ENCODE measurements around the gene OR9A2.

The OR9A2 gene

DNA sequence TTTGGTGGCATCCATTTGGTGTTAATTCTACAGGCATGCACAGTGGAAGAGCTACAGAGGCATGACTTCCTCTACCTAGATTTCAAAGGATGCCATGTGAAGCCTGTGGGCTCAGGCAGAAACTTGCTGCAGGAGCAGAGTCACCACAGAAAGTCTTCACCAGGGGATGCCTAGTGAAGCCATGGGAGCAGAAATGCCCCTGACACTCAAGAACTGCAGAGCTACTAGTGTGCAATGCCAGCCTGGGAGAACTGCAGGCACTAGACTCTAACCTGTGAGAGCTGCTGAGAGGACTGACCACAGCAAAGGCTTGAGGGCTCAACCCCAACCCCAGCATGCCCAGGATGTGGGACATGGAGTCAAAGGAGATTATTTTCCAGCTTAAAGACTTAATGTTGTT lies 3.9 kb downstream of the OR9A2 start:
- no peaks in the 10 kb centered on the region for H3K9me3 ChIP-seq (ENCODE audit: control insufficient read depth, insufficient read depth, low read length)
- no peak overlapping the region for H3K27ac ChIP-seq (ENCODE audit: low read depth, low read length)
- no peak overlapping the region for H3K4me3 ChIP-seq (ENCODE audit: low read depth, low read length)
- no peaks in the 10 kb centered on the region for H3K36me3 ChIP-seq (ENCODE audit: control insufficient read depth, insufficient read depth, low read length)
- no peaks in the 10 kb centered on the region for H3K4me1 ChIP-seq (ENCODE audit: control insufficient read depth, insufficient read depth, low read length)
- H3K9ac ChIP-seq (ENCODE audit: low read depth, low read length): no peak overlapping the region
- no peaks in the 10 kb centered on the region for H3K27me3 ChIP-seq (ENCODE audit: control insufficient read depth, insufficient read depth, low read length)

DNA sequence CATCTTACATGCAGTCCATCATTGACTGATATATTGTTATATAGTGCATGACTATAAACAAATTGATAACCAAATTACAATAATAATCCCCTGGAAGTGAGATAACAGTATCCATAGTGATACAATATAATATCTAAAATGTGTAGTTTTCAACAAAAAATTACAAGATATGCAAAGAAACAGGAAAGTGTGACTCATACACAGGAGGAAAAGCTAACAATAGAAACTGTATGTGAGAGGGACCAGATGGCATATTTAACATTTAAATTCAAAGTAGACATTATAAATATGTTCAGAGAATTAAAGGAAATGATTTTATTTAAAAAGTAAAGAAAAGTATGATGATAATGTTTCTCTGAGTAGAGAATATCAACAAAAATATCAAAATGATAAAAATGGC lies 8.0 kb downstream of the OR9A2 start:
- Histone ChIP-seq H3K9me3 (ENCODE audit: control insufficient read depth, insufficient read depth, low read length) (no peaks in the 10 kb centered on the region), H3K36me3 (ENCODE audit: control insufficient read depth, insufficient read depth, low read length) (no peaks in the 10 kb centered on the region), H3K9ac (ENCODE audit: low read depth, low read length) (no peak overlapping the region), H3K27me3 (ENCODE audit: control insufficient read depth, insufficient read depth, low read length) (no peaks in the 10 kb centered on the region), H3K27ac (ENCODE audit: low read depth, low read length) (no peak overlapping the region), H3K4me3 (ENCODE audit: low read depth, low read length) (no peak overlapping the region), H3K4me1 (ENCODE audit: control insufficient read depth, insufficient read depth, low read length) (no peaks in the 10 kb centered on the region)

DNA sequence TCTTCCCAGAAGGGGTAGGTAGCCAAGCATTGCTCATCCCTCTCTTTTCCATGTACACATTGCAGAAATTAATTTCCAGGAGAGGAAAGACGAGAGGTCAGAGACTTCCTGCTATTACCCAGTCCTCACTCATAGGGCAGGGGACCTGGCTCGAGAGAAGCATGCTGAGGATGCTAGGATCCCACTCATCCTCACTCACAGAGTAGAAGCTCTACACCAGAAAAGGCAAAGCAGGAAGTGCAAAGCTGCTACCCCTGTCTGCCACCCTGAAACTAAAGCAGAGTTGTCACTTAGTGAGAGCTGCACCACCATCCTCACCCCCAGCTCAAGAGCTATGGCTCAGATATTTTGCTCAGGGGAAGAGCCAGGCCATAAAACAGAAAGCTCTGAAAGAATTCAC lies 9.9 kb downstream of the OR9A2 start:
- Histone ChIP-seq H3K9ac (ENCODE audit: low read depth, low read length) (no peak overlapping the region), H3K9me3 (ENCODE audit: control insufficient read depth, insufficient read depth, low read length) (no peaks in the 10 kb centered on the region), H3K4me3 (ENCODE audit: low read depth, low read length) (no peak overlapping the region), H3K27ac (ENCODE audit: low read depth, low read length) (no peak overlapping the region), H3K36me3 (ENCODE audit: control insufficient read depth, insufficient read depth, low read length) (no peaks in the 10 kb centered on the region), H3K27me3 (ENCODE audit: control insufficient read depth, insufficient read depth, low read length) (no peaks in the 10 kb centered on the region), H3K4me1 (ENCODE audit: control insufficient read depth, insufficient read depth, low read length) (no peaks in the 10 kb centered on the region)

DNA sequence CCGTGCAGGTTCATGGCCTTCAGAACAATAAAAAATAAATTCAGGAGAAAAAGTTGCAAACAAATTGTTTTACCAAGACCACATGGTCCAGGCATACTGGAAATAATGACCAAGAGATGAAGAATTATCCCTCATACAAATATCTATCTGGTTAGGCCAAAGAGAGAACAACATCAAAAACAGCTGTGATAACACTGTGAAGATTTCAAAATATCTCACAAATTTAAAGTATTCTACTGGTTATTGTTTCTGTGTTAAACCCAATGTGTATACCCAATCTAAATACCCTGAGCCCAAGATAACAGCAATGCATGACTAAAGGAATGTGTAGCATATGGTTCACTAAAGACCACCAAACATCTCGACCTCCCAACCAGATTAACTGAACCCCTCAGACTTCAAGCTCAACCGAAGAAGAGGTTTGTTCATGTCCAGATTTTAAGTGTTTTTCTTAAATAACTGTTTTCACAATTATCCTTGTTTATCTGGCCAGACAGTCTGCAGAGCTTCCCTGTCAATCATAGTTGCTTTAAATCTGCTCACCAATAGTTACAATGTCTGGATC lies 10.9 kb downstream of the OR9A2 start:
- no peaks in the 10 kb centered on the region for H3K4me1 ChIP-seq (ENCODE audit: control insufficient read depth, insufficient read depth, low read length)
- no peaks in the 10 kb centered on the region for H3K9me3 ChIP-seq (ENCODE audit: control insufficient read depth, insufficient read depth, low read length)
- H3K27ac ChIP-seq (ENCODE audit: low read depth, low read length): no peak overlapping the region
- H3K9ac ChIP-seq (ENCODE audit: low read depth, low read length): no peak overlapping the region
- H3K4me3 ChIP-seq (ENCODE audit: low read depth, low read length): no peak overlapping the region
- no peaks in the 10 kb centered on the region for H3K36me3 ChIP-seq (ENCODE audit: control insufficient read depth, insufficient read depth, low read length)
- H3K27me3 ChIP-seq (ENCODE audit: control insufficient read depth, insufficient read depth, low read length): no peaks in the 10 kb centered on the region

DNA sequence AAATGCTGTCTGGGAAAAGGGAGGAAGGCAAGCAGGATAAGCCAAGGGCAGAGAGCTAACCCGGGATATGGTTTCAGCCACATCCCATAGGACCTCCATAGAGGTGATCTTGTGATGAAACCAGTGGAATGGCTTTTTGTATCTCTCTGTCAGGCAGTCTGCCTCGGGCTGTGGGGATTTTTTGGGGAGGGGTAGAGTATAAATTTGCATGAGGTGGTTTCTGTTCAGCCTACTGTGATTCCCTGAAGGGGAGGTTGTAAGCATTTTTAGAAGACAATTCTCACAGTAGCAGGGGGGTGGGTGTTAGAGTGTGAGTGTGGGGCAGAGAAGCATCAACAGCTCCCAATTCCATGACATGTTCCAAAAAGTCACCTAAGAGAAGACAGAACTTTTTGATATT lies 11.8 kb downstream of the OR9A2 start:
- no peak overlapping the region for H3K27ac ChIP-seq (ENCODE audit: low read depth, low read length)
- no peaks in the 10 kb centered on the region for H3K36me3 ChIP-seq (ENCODE audit: control insufficient read depth, insufficient read depth, low read length)
- H3K9me3 ChIP-seq (ENCODE audit: control insufficient read depth, insufficient read depth, low read length): no peaks in the 10 kb centered on the region
- no peak overlapping the region for H3K9ac ChIP-seq (ENCODE audit: low read depth, low read length)
- no peaks in the 10 kb centered on the region for H3K27me3 ChIP-seq (ENCODE audit: control insufficient read depth, insufficient read depth, low read length)
- no peaks in the 10 kb centered on the region for H3K4me1 ChIP-seq (ENCODE audit: control insufficient read depth, insufficient read depth, low read length)
- H3K4me3 ChIP-seq (ENCODE audit: low read depth, low read length): no peak overlapping the region

DNA sequence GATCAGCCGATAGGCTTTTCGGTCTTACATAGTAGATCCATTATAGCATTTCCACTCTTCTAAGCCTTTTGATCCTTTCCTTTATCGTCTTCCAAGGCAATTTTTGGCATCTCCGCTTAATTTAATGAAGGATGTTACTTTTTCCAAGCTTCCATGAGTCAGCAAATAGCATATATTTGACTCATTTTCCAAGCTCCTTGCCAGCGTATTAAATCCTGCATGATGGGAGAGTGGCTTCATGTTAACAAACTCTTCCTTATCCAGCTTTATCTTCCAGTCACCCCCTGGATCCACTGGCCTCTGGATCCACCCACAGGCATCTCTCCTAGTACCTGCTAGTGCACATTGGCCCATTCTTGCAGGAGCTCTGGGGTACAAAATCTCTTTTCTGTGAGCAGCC lies 13.0 kb downstream of the OR9A2 start:
- no peaks in the 10 kb centered on the region for H3K9me3 ChIP-seq (ENCODE audit: control insufficient read depth, insufficient read depth, low read length)
- no peaks in the 10 kb centered on the region for H3K27me3 ChIP-seq (ENCODE audit: control insufficient read depth, insufficient read depth, low read length)
- no peak overlapping the region for H3K27ac ChIP-seq (ENCODE audit: low read depth, low read length)
- H3K4me3 ChIP-seq (ENCODE audit: low read depth, low read length): no peak overlapping the region
- H3K36me3 ChIP-seq (ENCODE audit: control insufficient read depth, insufficient read depth, low read length): no peaks in the 10 kb centered on the region
- H3K4me1 ChIP-seq (ENCODE audit: control insufficient read depth, insufficient read depth, low read length): no peaks in the 10 kb centered on the region
- H3K9ac ChIP-seq (ENCODE audit: low read depth, low read length): no peak overlapping the region

DNA sequence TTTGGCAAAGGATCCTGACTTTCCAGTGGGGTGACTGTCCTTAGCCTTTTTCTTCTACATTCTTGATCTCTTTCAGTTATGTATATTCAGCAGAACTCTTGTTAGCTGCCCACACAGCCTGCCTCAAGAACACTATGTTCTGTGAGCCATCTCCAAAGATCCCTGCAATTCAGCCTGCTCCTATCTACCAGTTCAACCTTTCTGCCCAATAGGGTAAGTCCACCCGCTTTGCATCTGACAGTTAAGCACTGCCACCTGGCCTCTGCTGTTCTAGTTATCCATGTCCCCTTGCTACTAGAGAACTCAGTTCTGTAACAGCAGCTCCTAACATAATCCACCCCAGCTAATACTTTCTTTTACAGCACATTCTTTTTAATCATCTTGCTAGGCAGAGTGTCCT lies 13.5 kb downstream of the OR9A2 start:
- Histone ChIP-seq H3K4me3 (ENCODE audit: low read depth, low read length) (no peak overlapping the region), H3K36me3 (ENCODE audit: control insufficient read depth, insufficient read depth, low read length) (no peaks in the 10 kb centered on the region), H3K9ac (ENCODE audit: low read depth, low read length) (no peak overlapping the region), H3K27me3 (ENCODE audit: control insufficient read depth, insufficient read depth, low read length) (no peaks in the 10 kb centered on the region), H3K9me3 (ENCODE audit: control insufficient read depth, insufficient read depth, low read length) (no peaks in the 10 kb centered on the region), H3K27ac (ENCODE audit: low read depth, low read length) (no peak overlapping the region), H3K4me1 (ENCODE audit: control insufficient read depth, insufficient read depth, low read length) (no peaks in the 10 kb centered on the region)

DNA sequence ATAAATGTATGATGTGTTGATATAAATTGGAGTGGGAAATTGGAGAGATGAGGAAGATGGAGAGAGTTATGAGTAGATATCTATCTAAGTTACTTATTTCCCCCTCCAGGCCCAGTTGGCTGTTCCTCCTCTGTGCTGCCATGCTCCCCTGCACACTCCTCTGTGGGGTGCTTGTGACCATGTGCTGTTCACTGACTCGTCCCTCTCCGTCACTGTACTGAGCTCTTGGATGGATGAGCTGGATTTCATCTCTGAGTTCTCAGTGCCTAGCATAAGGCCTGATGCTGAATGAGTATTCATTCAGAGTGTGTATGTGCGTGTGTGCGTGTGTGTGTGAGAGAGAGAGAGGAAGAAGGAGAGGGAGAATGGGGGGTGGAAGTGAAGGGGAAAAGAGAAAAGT lies 14.5 kb downstream of the OR9A2 start:
- no peaks in the 10 kb centered on the region for H3K4me1 ChIP-seq (ENCODE audit: control insufficient read depth, insufficient read depth, low read length)
- no peaks in the 10 kb centered on the region for H3K36me3 ChIP-seq (ENCODE audit: control insufficient read depth, insufficient read depth, low read length)
- H3K9ac ChIP-seq (ENCODE audit: low read depth, low read length): no peak overlapping the region
- no peaks in the 10 kb centered on the region for H3K27me3 ChIP-seq (ENCODE audit: control insufficient read depth, insufficient read depth, low read length)
- no peak overlapping the region for H3K27ac ChIP-seq (ENCODE audit: low read depth, low read length)
- no peaks in the 10 kb centered on the region for H3K9me3 ChIP-seq (ENCODE audit: control insufficient read depth, insufficient read depth, low read length)
- H3K4me3 ChIP-seq (ENCODE audit: low read depth, low read length): no peak overlapping the region

DNA sequence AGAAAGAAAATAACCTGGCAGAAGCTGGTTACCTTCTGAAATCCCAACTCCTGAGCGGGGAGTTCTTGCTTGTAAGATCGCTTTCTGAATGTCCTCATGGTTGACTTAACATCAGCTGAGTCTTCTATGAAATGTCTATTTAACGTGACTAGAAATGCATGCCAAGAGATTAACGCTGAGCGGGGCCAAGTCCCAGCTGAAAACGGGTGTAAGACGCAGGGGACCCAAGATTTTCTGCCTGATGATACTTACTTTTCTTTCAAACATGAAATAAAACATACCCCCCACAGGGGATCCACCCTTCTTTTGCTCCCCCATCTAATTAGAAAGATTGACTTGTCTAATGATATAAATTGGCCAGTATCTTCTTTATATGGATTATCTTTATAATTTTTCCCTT lies 14.9 kb downstream of the OR9A2 start:
- Histone ChIP-seq H3K36me3 (ENCODE audit: control insufficient read depth, insufficient read depth, low read length) (no peaks in the 10 kb centered on the region), H3K27me3 (ENCODE audit: control insufficient read depth, insufficient read depth, low read length) (no peaks in the 10 kb centered on the region), H3K9ac (ENCODE audit: low read depth, low read length) (no peak overlapping the region), H3K9me3 (ENCODE audit: control insufficient read depth, insufficient read depth, low read length) (no peaks in the 10 kb centered on the region), H3K4me3 (ENCODE audit: low read depth, low read length) (no peak overlapping the region), H3K27ac (ENCODE audit: low read depth, low read length) (no peak overlapping the region), H3K4me1 (ENCODE audit: control insufficient read depth, insufficient read depth, low read length) (no peaks in the 10 kb centered on the region)

DNA sequence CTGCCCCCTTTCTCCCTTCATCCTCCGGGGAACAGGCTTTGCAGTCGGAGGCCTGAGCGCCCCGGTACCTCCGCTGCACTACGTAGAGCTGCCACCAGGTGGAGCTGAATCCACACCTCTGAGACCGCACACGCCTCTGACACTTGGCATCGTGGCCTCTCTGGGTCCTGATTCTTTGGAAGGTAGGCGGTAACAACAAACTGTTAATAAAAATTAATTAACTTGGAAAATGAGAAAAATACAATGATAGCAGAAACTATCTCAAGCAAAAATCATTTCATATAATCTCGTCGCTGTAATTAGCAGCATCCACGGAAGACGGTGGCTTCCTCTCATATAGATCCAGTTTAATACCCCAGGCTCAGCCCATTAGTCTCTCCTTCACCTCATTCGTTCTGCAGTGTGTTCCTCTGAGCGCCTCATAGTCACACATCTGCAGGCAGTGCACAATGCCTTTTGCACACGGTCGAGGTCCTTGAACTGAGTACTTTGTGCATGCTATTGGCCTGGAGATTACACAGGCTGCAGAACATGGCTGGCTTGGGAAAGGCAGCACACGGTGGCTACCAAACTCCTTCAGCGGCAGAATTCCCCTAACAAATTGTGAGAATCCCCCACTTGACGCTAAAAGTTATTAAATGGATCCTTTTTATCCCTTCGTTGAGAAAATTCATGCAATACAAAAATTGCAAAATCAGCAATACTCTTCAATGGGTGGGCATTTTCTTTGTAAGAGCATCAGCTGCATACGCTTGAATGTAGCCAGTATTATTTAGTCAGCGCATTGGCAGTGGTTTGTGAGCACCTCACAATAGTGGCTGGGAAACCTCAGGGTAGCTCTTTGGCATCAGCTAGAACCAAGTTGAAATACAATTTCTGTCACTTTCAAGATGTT lies 18.7 kb downstream of the OR9A2 start:
- Histone ChIP-seq H3K9ac (ENCODE audit: low read depth, low read length) (no peak overlapping the region), H3K27me3 (ENCODE audit: control insufficient read depth, insufficient read depth, low read length) (no peaks in the 10 kb centered on the region), H3K4me3 (ENCODE audit: low read depth, low read length) (no peak overlapping the region), H3K36me3 (ENCODE audit: control insufficient read depth, insufficient read depth, low read length) (no peaks in the 10 kb centered on the region), H3K9me3 (ENCODE audit: control insufficient read depth, insufficient read depth, low read length) (no peaks in the 10 kb centered on the region), H3K4me1 (ENCODE audit: control insufficient read depth, insufficient read depth, low read length) (no peaks in the 10 kb centered on the region), H3K27ac (ENCODE audit: low read depth, low read length) (no peak overlapping the region)

DNA sequence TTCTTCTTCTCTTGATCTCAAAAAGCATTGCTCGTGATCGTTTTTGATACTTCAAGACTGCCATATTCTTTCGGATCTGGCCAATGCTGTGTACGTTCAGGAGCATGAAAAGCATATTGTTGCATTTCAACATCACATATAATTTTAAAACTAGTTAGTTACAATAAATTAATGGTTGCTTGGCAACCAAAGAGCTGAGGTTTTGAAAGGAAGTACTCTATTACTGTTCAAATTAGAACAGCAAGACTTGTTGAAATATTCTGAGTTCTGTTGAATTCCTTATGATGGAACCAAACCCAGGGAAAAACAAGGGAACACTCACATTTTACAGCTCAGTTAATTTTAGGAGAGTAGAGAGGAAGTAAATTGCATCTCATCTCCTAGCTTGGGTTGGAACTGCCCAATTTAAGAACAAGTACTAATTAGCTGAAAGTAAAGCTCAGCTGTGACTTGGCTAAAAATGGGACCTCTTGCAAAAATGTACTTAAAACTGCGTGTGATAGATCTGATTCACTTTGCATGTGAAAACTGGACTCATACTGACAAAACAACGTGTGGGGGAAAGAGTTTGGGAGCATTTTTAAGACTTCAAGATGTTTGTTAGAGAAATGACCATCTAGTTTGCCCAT lies 21.2 kb downstream of the OR9A2 start:
- H3K27ac ChIP-seq (ENCODE audit: low read depth, low read length): no peak overlapping the region
- no peaks in the 10 kb centered on the region for H3K4me1 ChIP-seq (ENCODE audit: control insufficient read depth, insufficient read depth, low read length)
- H3K9ac ChIP-seq (ENCODE audit: low read depth, low read length): no peak overlapping the region
- H3K4me3 ChIP-seq (ENCODE audit: low read depth, low read length): no peak overlapping the region
- H3K9me3 ChIP-seq (ENCODE audit: control insufficient read depth, insufficient read depth, low read length): no peaks in the 10 kb centered on the region
- no peaks in the 10 kb centered on the region for H3K27me3 ChIP-seq (ENCODE audit: control insufficient read depth, insufficient read depth, low read length)
- no peaks in the 10 kb centered on the region for H3K36me3 ChIP-seq (ENCODE audit: control insufficient read depth, insufficient read depth, low read length)

Data from HUES48 (cell line).